Measurements from ENCODE around the gene GABRA6.
"Not testable (repeated sequence)": the region's sequence is repeated elsewhere in the genome, so short reads cannot be mapped to it uniquely, and the experiment has no call there.

Gene GABRA6

GRCh38 chr5:161685461-161685860 lies at the start of gene GABRA6:
Gene GABRA6, plus strand, starts transcription at chr5:161685721. Its CDS starts 269 bp downstream, at chr5:161685990.
- no peak for DNase-seq

- DNase-seq = no peak
These were observed 47.9 kb upstream of the GABRA6 start for GRCh38 chr5:161637591-161637990.

- no peak for DNase-seq
These were observed 44.1 kb upstream of the GABRA6 start for GRCh38 chr5:161641444-161641843.

GRCh38 chr5:161645264-161645663 lies 40.3 kb upstream of the GABRA6 start:
- DNase-seq = no peak

GRCh38 chr5:161651926-161652325 lies 33.6 kb upstream of the GABRA6 start:
- DNase-seq = not testable (repeated sequence)

- no peak for DNase-seq
These were observed 24.7 kb upstream of the GABRA6 start for GRCh38 chr5:161660806-161661205.

- no peak for DNase-seq
These were observed 22.1 kb upstream of the GABRA6 start for GRCh38 chr5:161663431-161663830.

GRCh38 chr5:161676103-161676502 lies 9.4 kb upstream of the GABRA6 start:
- peak; percentile 20 for DNase-seq

GRCh38 chr5:161686149-161686548 lies 628 bp downstream of the GABRA6 start:
- DNase-seq = no peak

GRCh38 chr5:161686881-161687280 lies 1.4 kb downstream of the GABRA6 start:
- no peak for DNase-seq

- DNase-seq = no peak
These were observed 1.8 kb downstream of the GABRA6 start for GRCh38 chr5:161687316-161687715.

GRCh38 chr5:161691911-161692310 lies 6.4 kb downstream of the GABRA6 start:
- no peak for DNase-seq

- DNase-seq = no peak
These were observed 11.5 kb downstream of the GABRA6 start for GRCh38 chr5:161697001-161697400.

- DNase-seq = no peak
These were observed 14.5 kb downstream of the GABRA6 start for GRCh38 chr5:161700065-161700464.

GRCh38 chr5:161703528-161703927 lies 18.0 kb downstream of the GABRA6 start:
- no peak for DNase-seq

- no peak for DNase-seq
These were observed 21.9 kb downstream of the GABRA6 start for GRCh38 chr5:161707382-161707781.

- DNase-seq = no peak
These were observed 23.7 kb downstream of the GABRA6 start for GRCh38 chr5:161709239-161709638.

- DNase-seq = no peak
These were observed 27.5 kb downstream of the GABRA6 start for GRCh38 chr5:161713042-161713441.

GRCh38 chr5:161719157-161719556 lies 33.6 kb downstream of the GABRA6 start:
- DNase-seq = no peak

GRCh38 chr5:161720460-161720859 lies 34.9 kb downstream of the GABRA6 start:
- no peak for DNase-seq

- no peak for DNase-seq
These were observed 49.2 kb downstream of the GABRA6 start for GRCh38 chr5:161734741-161735140.

GRCh38 chr5:161740433-161740832 lies 54.9 kb downstream of the GABRA6 start:
- DNase-seq = no peak

- no peak for DNase-seq
These were observed 58.8 kb downstream of the GABRA6 start for GRCh38 chr5:161744276-161744675.

GRCh38 chr5:161745392-161745791 lies 59.9 kb downstream of the GABRA6 start:
- no peak for DNase-seq

- no peak for DNase-seq
These were observed 65.7 kb downstream of the GABRA6 start for GRCh38 chr5:161751265-161751664.

Data from GDM1 (cell line).